GM23338 (cell line): ENCODE measurements around the gene PLAAT2. TPM values are rescaled to one million over a fixed set of nuclear protein-coding genes. Genes with fewer than 3 reads are reported as not detected.

Experiments used
- ATAC-seq: fragments of 200-7000 bp; cut with Tn5 transposase; 3 replicates; pipeline ENCODE4 v1.9.1; 2020
- DNase-seq: peaks from one replicate; pipeline ENCODE4 v3.0.0-alpha.2; 2015; ENCODE audit warnings: low spot score
- H2AFZ ChIP-seq: fragments of 200-600 bp; sonication (generic); 2 replicates; pipeline ENCODE4 v1.8.0; 2016; ENCODE audit warnings: antibody characterized with exemption, mild to moderate bottlenecking, moderate library complexity
- H3F3A ChIP-seq: fragments of 200-600 bp; sonication (generic); replicated peaks from 2 replicates; pipeline ENCODE4 v1.8.0; 2017; ENCODE audit warnings: antibody characterized with exemption, mixed run types, low read depth
- H3K27ac ChIP-seq: fragments of 200-600 bp; sonication (generic); 2 replicates; pipeline ENCODE4 v1.6.1; 2016; ENCODE audit warnings: low read depth
- H3K27me3 ChIP-seq: fragments of 200-600 bp; sonication (generic); 2 replicates; pipeline ENCODE4 v1.8.0; 2016; ENCODE audit warnings: mild to moderate bottlenecking, mixed run types, moderate library complexity; ENCODE audit not compliant: insufficient read depth
- H3K36me3 ChIP-seq: fragments of 200-600 bp; sonication (generic); 2 replicates; pipeline ENCODE4 v1.8.0; 2016; ENCODE audit warnings: mild to moderate bottlenecking; ENCODE audit not compliant: insufficient read depth
- H3K4me1 ChIP-seq: fragments of 200-600 bp; sonication (generic); 2 replicates; pipeline ENCODE4 v1.8.0; 2016; ENCODE audit warnings: mild to moderate bottlenecking, moderate library complexity; ENCODE audit not compliant: insufficient read depth
- H3K4me2 ChIP-seq: fragments of 200-600 bp; sonication (generic); 2 replicates; pipeline ENCODE4 v1.7.1; 2017; ENCODE audit warnings: mixed run types
- H3K4me3 ChIP-seq: fragments of 200-600 bp; sonication (generic); 2 replicates; pipeline ENCODE4 v1.6.1; 2016; ENCODE audit warnings: mixed run types
- H3K79me2 ChIP-seq: fragments of 200-600 bp; sonication (generic); replicated peaks from 2 replicates; pipeline ENCODE4 v1.8.0; 2017; ENCODE audit warnings: mild to moderate bottlenecking; ENCODE audit not compliant: insufficient read depth
- H3K9me2 ChIP-seq: fragments of 200-600 bp; sonication (generic); 2 replicates; pipeline ENCODE4 v1.8.0; 2017; ENCODE audit not compliant: insufficient read depth
- H4K20me1 ChIP-seq: fragments of 200-600 bp; sonication (generic); replicated peaks from 2 replicates; pipeline ENCODE4 v1.8.0; 2017; ENCODE audit warnings: mild to moderate bottlenecking; ENCODE audit not compliant: insufficient read depth
- H3K27ac Mint-ChIP-seq: 2 replicates; pipeline ENCODE4 v1.8.0; 2020; ENCODE audit warnings: inconsistent platforms, mild to moderate bottlenecking, moderate library complexity, mixed read lengths
- H3K27me3 Mint-ChIP-seq: 3 replicates; pipeline ENCODE4 v1.8.0; 2022; ENCODE audit warnings: low read depth, mild to moderate bottlenecking, moderate library complexity, mixed read lengths, inconsistent platforms; ENCODE audit not compliant: insufficient read depth, poor library complexity
- H3K36me3 Mint-ChIP-seq: 3 replicates; pipeline ENCODE4 v1.8.0; 2021; ENCODE audit warnings: low read depth, mild to moderate bottlenecking, inconsistent platforms, moderate library complexity, mixed read lengths
- H3K4me1 Mint-ChIP-seq: 3 replicates; pipeline ENCODE4 v1.8.0; 2020; ENCODE audit warnings: mild to moderate bottlenecking, inconsistent platforms, mixed read lengths
- H3K4me3 Mint-ChIP-seq: 3 replicates; pipeline ENCODE4 v1.8.0; 2021; ENCODE audit warnings: moderate library complexity, mild to moderate bottlenecking, inconsistent platforms, mixed read lengths
- H3K9me3 Mint-ChIP-seq: 3 replicates; pipeline ENCODE4 v1.8.0; 2020; ENCODE audit warnings: moderate library complexity, mild to moderate bottlenecking, inconsistent platforms, mixed read lengths
- CREB1 ChIP-seq: fragments of 250-450 bp; sonication (Bioruptor Pico); IDR thresholded peaks from 2 replicates; pipeline ENCODE4 v1.5.0; 2020; ENCODE audit warnings: low read depth, mild to moderate bottlenecking, moderate library complexity
- CTCF ChIP-seq, 2 experiments: fragments of 200-600 bp in 1 of 2; sonication (generic) in 1 of 2; conservative IDR thresholded peaks; 2 replicates each; pipeline versions ENCODE4 v1.5.1 to v1.6.1; 2016 to 2017; ENCODE audit warnings: antibody characterized with exemption in 2 of 2, low read depth in 2 of 2, mild to moderate bottlenecking in 2 of 2, moderate library complexity in 1 of 2
- EZH2 ChIP-seq: fragments of 200-600 bp; sonication (generic); IDR thresholded peaks from one replicate; pipeline ENCODE4 v1.8.0; 2017; ENCODE audit warnings: antibody characterized with exemption, mild to moderate bottlenecking, low read depth; ENCODE audit not compliant: unreplicated experiment
- EZH2phosphoT487 ChIP-seq: fragments of 200-600 bp; sonication (generic); IDR thresholded peaks from one replicate; pipeline ENCODE4 v1.8.1; 2018; ENCODE audit warnings: antibody characterized with exemption; ENCODE audit not compliant: unreplicated experiment
- JUNB ChIP-seq: IDR thresholded peaks from one replicate; pipeline ENCODE4 v1.6.1; 2016; ENCODE audit warnings: antibody characterized with exemption; ENCODE audit not compliant: unreplicated experiment
- NANOG ChIP-seq: IDR thresholded peaks from 2 replicates; pipeline ENCODE4 v1.6.1; 2016; ENCODE audit warnings: antibody characterized with exemption, borderline replicate concordance
- POLR2AphosphoS5 ChIP-seq: IDR thresholded peaks from 2 replicates; pipeline ENCODE4 v1.6.1; 2016; ENCODE audit warnings: antibody characterized with exemption, low read depth
- STAT1 ChIP-seq: IDR thresholded peaks from one replicate; pipeline ENCODE4 v1.6.1; 2016; ENCODE audit warnings: antibody characterized with exemption; ENCODE audit not compliant: unreplicated experiment
- ZNF114 ChIP-seq: fragments of 250-450 bp; sonication (Bioruptor Pico); IDR thresholded peaks from 2 replicates; pipeline ENCODE4 v1.5.0; 2020; ENCODE audit warnings: mild to moderate bottlenecking, moderate library complexity
- ZNF331 ChIP-seq: fragments of 250-450 bp; sonication (Bioruptor Pico); IDR thresholded peaks from 2 replicates; pipeline ENCODE4 v1.5.0; 2020; ENCODE audit warnings: low read depth, mild to moderate bottlenecking, moderate library complexity
- ZNF462 ChIP-seq: fragments of 250-450 bp; sonication (Bioruptor Pico); IDR thresholded peaks from 2 replicates; pipeline ENCODE4 v1.5.0; 2020; ENCODE audit warnings: mild to moderate bottlenecking, moderate library complexity
- polyA plus RNA-seq: library from polyadenylated mRNA; unstranded; fragments of >200 nt; fragmentation: Nextera tagmentation; extraction: Ambion mirVana; gene quantifications from 2 replicates; pipeline ENCODE4 v1.2.1, GENCODE V29; 2016
- total RNA-seq: library from RNA; depleted of rRNA; stranded (reverse); fragments of >200 nt; shearing (Covaris generic); gene quantifications from 2 replicates; pipeline ENCODE4 v1.2.3, GENCODE V29; 2014
- TF ChIP-seq, protein P1 (sequence below): IDR thresholded peaks from 2 replicates; pipeline ENCODE4 v1.6.1; 2016; ENCODE audit warnings: antibody characterized with exemption
- TF ChIP-seq, protein P2 (sequence below): IDR thresholded peaks from one replicate; pipeline ENCODE4 v1.6.1; 2018; ENCODE audit warnings: antibody characterized with exemption; ENCODE audit not compliant: unreplicated experiment

The PLAAT2 gene
- total and polyA plus RNA-seq, 2 experiments from 2014 or later, result 0.66 to 0.78 TPM

GRCh38 chr11:63523151-63523550 lies 40.0 kb downstream of the PLAAT2 start:
- Mint-ChIP-seq H3K27me3 (no peaks in the 10 kb centered on the region), H3K36me3 (peaks cover 37% of the 10 kb centered on the region), H3K9me3 (peaks cover 49% of the 10 kb centered on the region), H3K4me3 (no peak overlapping the region), H3K4me1 (peaks cover 8% of the 10 kb centered on the region), H3K27ac (no peak overlapping the region)
- Histone ChIP-seq H3K9me2 (peaks cover 7% of the 10 kb centered on the region), H3K79me2 (no peaks in the 10 kb centered on the region), H3K27ac (no peak overlapping the region), H3K36me3 (peaks cover 30% of the 10 kb centered on the region), H3K4me3 (no peak overlapping the region), H3K27me3 (no peaks in the 10 kb centered on the region), H3F3A (peaks cover 6% of the 10 kb centered on the region; the same call in 1 of the 2 replicates), H3K4me1 (peaks cover 7% of the 10 kb centered on the region), H2AFZ (no peak overlapping the region), H4K20me1 (no peaks in the 10 kb centered on the region), H3K4me2 (no peak overlapping the region)
- DNase-seq (no peak), ATAC-seq (no peak)
- TF ChIP-seq NANOG (no peak), CREB1 (CRISPR knock-in tag) (no peak), EZH2phosphoT487 (no peak), ZNF331 (CRISPR knock-in tag) (no peak), JUNB (no peak), ZNF462 (CRISPR knock-in tag) (no peak), POLR2AphosphoS5 (no peak), STAT1 (no peak), CTCF (conservative IDR thresholded peaks at IDR 0.05; ENCODE audit: low read depth in 2 of 2) (no peak), EZH2 (no peak), ZNF114 (CRISPR knock-in tag) (no peak)
- TF ChIP-seq, protein P1, sequence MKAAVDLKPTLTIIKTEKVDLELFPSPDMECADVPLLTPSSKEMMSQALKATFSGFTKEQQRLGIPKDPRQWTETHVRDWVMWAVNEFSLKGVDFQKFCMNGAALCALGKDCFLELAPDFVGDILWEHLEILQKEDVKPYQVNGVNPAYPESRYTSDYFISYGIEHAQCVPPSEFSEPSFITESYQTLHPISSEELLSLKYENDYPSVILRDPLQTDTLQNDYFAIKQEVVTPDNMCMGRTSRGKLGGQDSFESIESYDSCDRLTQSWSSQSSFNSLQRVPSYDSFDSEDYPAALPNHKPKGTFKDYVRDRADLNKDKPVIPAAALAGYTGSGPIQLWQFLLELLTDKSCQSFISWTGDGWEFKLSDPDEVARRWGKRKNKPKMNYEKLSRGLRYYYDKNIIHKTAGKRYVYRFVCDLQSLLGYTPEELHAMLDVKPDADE, result no peak
- TF ChIP-seq, protein P2, sequence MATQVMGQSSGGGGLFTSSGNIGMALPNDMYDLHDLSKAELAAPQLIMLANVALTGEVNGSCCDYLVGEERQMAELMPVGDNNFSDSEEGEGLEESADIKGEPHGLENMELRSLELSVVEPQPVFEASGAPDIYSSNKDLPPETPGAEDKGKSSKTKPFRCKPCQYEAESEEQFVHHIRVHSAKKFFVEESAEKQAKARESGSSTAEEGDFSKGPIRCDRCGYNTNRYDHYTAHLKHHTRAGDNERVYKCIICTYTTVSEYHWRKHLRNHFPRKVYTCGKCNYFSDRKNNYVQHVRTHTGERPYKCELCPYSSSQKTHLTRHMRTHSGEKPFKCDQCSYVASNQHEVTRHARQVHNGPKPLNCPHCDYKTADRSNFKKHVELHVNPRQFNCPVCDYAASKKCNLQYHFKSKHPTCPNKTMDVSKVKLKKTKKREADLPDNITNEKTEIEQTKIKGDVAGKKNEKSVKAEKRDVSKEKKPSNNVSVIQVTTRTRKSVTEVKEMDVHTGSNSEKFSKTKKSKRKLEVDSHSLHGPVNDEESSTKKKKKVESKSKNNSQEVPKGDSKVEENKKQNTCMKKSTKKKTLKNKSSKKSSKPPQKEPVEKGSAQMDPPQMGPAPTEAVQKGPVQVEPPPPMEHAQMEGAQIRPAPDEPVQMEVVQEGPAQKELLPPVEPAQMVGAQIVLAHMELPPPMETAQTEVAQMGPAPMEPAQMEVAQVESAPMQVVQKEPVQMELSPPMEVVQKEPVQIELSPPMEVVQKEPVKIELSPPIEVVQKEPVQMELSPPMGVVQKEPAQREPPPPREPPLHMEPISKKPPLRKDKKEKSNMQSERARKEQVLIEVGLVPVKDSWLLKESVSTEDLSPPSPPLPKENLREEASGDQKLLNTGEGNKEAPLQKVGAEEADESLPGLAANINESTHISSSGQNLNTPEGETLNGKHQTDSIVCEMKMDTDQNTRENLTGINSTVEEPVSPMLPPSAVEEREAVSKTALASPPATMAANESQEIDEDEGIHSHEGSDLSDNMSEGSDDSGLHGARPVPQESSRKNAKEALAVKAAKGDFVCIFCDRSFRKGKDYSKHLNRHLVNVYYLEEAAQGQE, result no peak
